Measurements from ENCODE around the gene LRRN3.

The LRRN3 gene

GRCh38 chr7:111080495-111081105, 10.3 kb upstream of the LRRN3 start:
- no peak for FAIRE-seq

DNA sequence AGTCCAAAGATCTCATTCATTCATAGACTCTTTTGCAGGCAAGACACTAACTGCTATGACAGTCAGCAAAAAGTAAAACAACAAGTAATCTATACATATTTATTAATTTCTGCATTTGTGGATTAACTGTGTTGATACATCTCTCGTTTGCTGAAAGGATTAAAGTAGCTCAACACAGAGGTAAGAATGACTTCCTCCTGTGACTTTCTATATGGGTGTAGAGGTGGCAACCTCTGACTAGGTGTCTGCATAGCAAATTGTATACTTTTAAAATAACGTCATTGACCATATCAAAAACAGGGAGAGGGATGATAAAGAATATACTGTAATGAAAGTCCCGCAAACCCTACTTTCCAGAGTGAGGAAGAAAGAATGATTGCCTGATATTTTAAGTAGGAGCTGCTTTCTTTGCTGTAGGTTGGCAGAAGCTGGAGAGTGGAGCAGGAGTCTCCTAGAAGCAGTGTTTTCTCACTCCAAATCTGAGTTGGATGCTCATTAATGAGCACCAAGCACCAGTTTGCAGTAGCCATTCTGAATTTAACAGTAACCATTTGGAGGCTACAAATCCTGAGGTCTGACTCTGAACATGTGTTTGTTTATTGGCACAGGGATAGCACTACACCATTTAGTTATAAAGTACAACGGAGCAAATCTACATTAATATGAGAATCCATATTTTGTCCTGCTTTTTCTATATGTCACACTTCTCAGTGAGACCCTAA, 9.2 kb upstream of the LRRN3 start:
- FAIRE-seq, result no peak

- FAIRE-seq, result no peak
These were observed 8.6 kb upstream of the LRRN3 start for GRCh38 chr7:111082351-111082750.

DNA sequence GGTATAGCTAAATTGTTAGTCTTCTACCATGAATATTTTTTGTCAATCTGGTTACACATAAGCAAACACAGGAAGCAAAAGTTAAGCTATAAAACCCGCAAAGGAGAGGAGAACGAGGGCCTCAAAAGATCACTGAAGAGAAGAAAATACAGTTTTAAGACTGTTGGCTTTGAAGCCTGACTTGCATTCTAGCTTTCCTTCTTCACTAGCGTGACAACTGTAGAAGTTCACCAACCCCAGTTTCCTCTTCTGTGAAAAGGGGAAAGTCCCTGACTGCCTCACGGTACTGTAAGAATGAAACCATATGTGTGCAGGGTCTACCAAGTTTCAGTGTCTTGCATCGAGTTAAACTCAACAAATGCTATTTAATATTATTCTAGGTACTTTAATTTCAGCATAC, 7.5 kb upstream of the LRRN3 start:
- no peak for FAIRE-seq

GRCh38 chr7:111085356-111085755, 5.6 kb upstream of the LRRN3 start:
- FAIRE-seq, result no peak

GRCh38 chr7:111086532-111086931, 4.4 kb upstream of the LRRN3 start:
- FAIRE-seq, result no peak

- FAIRE-seq, result no peak
These were observed 2.6 kb upstream of the LRRN3 start for GRCh38 chr7:111088328-111088727.

- peak; percentile 68 for FAIRE-seq
These were observed 1.0 kb upstream of the LRRN3 start for GRCh38 chr7:111089822-111090426.

- no peak for FAIRE-seq
These were observed 849 bp downstream of the LRRN3 start for GRCh38 chr7:111091593-111092358.

- no peak for FAIRE-seq
These were observed 1.7 kb downstream of the LRRN3 start for GRCh38 chr7:111092406-111093236.

DNA sequence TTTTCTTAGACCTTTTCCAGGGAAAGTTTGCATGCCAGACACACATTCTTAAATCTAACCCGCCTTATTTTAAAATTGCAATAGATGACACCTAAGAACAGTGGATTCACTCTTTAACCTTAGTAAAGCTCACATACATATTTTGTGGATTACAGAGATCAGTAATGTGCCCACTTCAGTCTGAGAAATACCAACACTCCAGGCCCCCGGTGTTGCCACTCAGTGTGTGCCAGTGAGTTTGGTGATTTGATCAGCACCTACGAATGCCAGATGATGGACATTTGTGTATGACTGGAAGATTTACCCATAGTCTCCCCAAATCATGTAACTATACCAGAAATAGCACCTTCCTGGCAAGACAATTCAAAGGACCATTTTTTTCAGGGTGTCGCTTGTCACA, 2.6 kb downstream of the LRRN3 start:
- FAIRE-seq, result no peak

DNA sequence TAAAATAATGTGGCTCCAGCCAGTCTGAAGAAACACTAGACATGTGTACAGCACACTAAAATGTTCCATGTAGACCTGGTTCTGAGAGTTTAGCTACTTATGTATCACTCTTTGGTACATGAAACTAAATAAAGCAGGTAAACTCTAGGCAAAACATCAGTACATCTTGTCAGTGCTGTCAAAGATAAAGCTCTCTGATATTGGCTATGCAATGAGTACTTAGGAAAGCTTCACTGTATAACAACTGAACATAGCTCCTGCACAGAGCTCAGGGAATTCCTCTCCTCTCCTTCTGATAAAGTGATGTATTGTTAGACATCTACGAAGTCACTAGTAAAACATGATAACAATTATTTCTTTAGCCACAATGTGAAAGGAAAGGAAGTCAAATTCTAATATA, 3.5 kb downstream of the LRRN3 start:
- no peak for FAIRE-seq

GRCh38 chr7:111096997-111097396, 6.1 kb downstream of the LRRN3 start:
- no peak for FAIRE-seq

DNA sequence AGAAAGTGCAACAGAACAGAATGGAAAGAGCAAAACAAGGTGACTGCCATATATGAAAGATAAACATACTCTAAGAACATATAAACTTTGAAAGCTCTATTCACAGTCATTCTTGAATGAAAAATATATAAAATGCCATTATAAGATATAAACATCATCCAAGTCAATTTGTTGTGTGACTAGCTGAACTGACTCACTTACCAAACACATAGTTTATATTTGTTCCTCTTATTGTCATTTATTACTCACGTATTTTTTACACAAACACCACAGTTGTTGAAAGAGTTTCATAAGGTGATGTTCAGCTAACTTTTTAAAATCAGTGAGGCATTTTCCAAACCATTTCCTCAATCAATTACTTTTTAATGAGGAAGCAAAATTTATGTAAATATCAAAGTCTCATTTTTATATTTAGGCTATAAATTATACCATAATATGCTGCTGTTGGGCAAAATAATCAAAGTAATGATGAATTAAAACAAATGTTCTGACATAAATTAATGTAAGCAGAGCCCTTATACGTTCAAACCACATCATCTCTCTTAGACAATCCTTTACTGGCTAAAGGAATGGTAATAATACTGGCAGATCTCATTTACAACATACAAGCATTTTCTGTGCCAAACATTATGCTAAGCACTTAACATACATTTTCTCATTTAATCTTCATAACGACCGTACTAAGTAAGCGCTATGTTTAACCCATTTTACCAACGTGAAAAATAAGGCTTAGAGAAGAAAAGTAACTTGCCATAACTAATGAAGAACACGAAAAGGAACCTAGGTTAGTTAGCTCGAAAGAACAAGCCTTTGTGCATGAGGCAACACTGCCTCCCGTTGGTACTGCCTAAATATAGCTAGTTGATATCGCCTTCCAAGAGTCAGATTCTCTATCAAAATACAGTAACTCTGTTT, 7.3 kb downstream of the LRRN3 start:
- no peak for FAIRE-seq

DNA sequence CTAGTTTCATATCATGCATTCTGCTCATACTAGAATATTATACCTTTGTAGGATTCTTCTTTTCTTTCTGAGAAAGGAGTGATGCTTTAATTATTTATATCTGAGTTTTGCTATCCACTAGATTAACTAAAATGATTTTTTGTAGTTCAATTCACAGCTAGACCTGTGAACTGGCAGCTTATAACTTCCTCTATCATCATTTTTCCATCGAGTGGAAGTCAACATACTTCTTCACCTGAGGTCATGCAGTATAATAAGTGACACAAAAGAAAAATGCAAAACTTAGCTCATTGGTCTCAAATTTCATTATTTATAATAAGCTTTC, 8.0 kb downstream of the LRRN3 start:
- no peak for FAIRE-seq

- FAIRE-seq, result no peak
These were observed 11.1 kb downstream of the LRRN3 start for GRCh38 chr7:111101856-111102646.

GRCh38 chr7:111103136-111103535, 12.2 kb downstream of the LRRN3 start:
- FAIRE-seq, result no peak

- FAIRE-seq, result no peak
These were observed 12.8 kb downstream of the LRRN3 start for GRCh38 chr7:111103678-111104274.

GRCh38 chr7:111104710-111105109, 13.8 kb downstream of the LRRN3 start:
- no peak for FAIRE-seq

DNA sequence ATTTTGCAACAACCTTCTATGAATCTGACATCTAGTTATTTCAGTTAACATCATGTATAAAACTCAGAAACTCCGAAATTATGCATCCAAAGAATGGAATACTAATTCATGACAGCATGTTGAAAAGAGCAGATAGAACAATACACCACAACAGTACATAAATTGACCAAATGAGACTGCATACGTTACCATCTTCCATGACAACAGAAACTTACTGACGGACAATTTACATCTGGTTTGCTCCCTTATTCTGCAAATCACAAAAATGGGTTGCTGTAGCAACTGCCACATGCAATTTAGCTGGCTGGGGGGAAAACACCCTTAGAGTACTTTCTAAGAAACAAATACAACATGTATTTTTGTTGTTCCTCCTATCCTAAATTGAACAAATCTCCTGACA, 14.3 kb downstream of the LRRN3 start:
- no peak for FAIRE-seq

All from colon (tissue), 2 donors.